Lung (tissue), 12 donors: Measurements from ENCODE around the gene KRT6B. TPM values are rescaled to one million over a fixed set of nuclear protein-coding genes. Genes with fewer than 3 reads are reported as not detected.

Experiments
- ATAC-seq: fragments of 200-7000 bp; cut with Tn5 transposase; one replicate; pipeline ENCODE4 v1.9.1; 2020; ENCODE audit warnings: moderate number of reproducible peaks; ENCODE audit not compliant: insufficient read depth, low FRiP score
- DNase-seq, 3 donors: peaks; one replicate each; pipeline ENCODE4 v3.0.0-alpha.2; 2013 to 2017
- H3K27ac ChIP-seq, 2 donors: one replicate each; pipeline ENCODE4 v1.5.1; 2013; ENCODE audit warnings: mild to moderate bottlenecking in 2 of 2, moderate library complexity in 2 of 2, control low read depth in 1 of 2, inconsistent platforms in 1 of 2, low read depth in 1 of 2, low read length in 1 of 2
- H3K27me3 ChIP-seq, 3 donors: one replicate each; pipeline ENCODE4 v1.5.1; 2013; ENCODE audit warnings: low read length in 2 of 3; ENCODE audit not compliant: control insufficient read depth in 3 of 3, insufficient read depth in 3 of 3
- H3K36me3 ChIP-seq, 4 donors: one replicate each; pipeline ENCODE4 v1.5.1; 2013; ENCODE audit warnings: low read length in 4 of 4, mild to moderate bottlenecking in 1 of 4, moderate library complexity in 1 of 4; ENCODE audit not compliant: control insufficient read depth in 4 of 4, insufficient read depth in 4 of 4
- H3K4me1 ChIP-seq, 5 donors: one replicate each; pipeline ENCODE4 v1.5.1; 2013; ENCODE audit warnings: low read length in 5 of 5, mild to moderate bottlenecking in 2 of 5, moderate library complexity in 1 of 5; ENCODE audit not compliant: control insufficient read depth in 5 of 5, insufficient read depth in 5 of 5
- H3K4me3 ChIP-seq: one replicate; pipeline ENCODE4 v1.5.1; 2013; ENCODE audit warnings: mild to moderate bottlenecking, control low read depth, moderate library complexity
- H3K9ac ChIP-seq, 2 donors: one replicate each; pipeline ENCODE4 v1.5.1; 2013; ENCODE audit warnings: low read length in 2 of 2, control low read depth in 1 of 2; ENCODE audit not compliant: insufficient read depth in 1 of 2
- H3K9me3 ChIP-seq, 4 donors: one replicate each; pipeline ENCODE4 v1.5.1; 2013; ENCODE audit warnings: low read length in 3 of 4, mild to moderate bottlenecking in 1 of 4, moderate library complexity in 1 of 4; ENCODE audit not compliant: control insufficient read depth in 4 of 4, insufficient read depth in 3 of 4
- CTCF ChIP-seq: IDR thresholded peaks from 2 replicates; pipeline ENCODE4 v1.5.1; 2012; ENCODE audit warnings: mild to moderate bottlenecking; ENCODE audit errors: control extremely low read depth, extremely low read depth
- WGBS, 2 donors: extraction: QIAGEN DNeasy Blood & Tissue Kit; methylation state at CpG; one replicate each; pipeline ENCODE4 v1.1.7; 2013; 5-methylcytosine and 5-hydroxymethylcytosine counted together
- polyA plus RNA-seq, 2 donors: library from polyadenylated mRNA; stranded (reverse); fragments of 200-250 nt; gene quantifications; one replicate each; pipeline ENCODE4 v1.2.1, GENCODE V29; 2013
- total RNA-seq, 2 donors: library from RNA; depleted of rRNA in 1 of 2; stranded (reverse); fragments of >200 nt in 1 of 2; gene quantifications; one replicate each; pipeline ENCODE4 v1.2.1, GENCODE V29; 2014 to 2021
- donor health status: control.
- donor health status: control.
- donor health status: Bipolar disorder and iron deficiency.
- donor health status: healthy.
- donor health status: DM: yes; HTN: yes; CAD: no.

KRT6B gene
- total and polyA plus RNA-seq, 4 donors: 0.06 to 0.63 (median 0.25) TPM; not detected in 1

- H3K4me1 ChIP-seq: peaks cover 0 to 7% (median 0%) of the 10 kb centered on the region in 5 donors
- no peak for ATAC-seq
- H3K27ac ChIP-seq: no peak overlapping the region
- H3K36me3 ChIP-seq: no peaks in the 10 kb centered on the region
- 76 to 82% methylated on average over 8 of the region's 8 CpGs for WGBS, 2 donors
- TF ChIP-seq CTCF: no peak
- no peaks in the 10 kb centered on the region for H3K9me3 ChIP-seq
- no peak overlapping the region for H3K4me3 ChIP-seq
- no peak overlapping the region for H3K9ac ChIP-seq
- DNase-seq: no peak
- H3K27me3 ChIP-seq: peaks cover 0 to 3% (median 3%) of the 10 kb centered on the region in 3 donors
These were observed 12.5 kb downstream of the KRT6B start for GRCh38 chr12:52439420-52439819.

GRCh38 chr12:52438305-52439301, 13.3 kb downstream of the KRT6B start:
- DNase-seq (no peak), ATAC-seq (no peak)
- Histone ChIP-seq H3K27ac (no peak overlapping the region), H3K9me3 (no peaks in the 10 kb centered on the region), H3K4me3 (no peak overlapping the region), H3K9ac (no peak overlapping the region), H3K27me3 (peaks cover 0 to 4% (median 3%) of the 10 kb centered on the region in 3 donors), H3K36me3 (no peaks in the 10 kb centered on the region), H3K4me1 (peaks cover 0 to 7% (median 0%) of the 10 kb centered on the region in 5 donors)
- TF ChIP-seq CTCF: no peak
- 83 to 89% methylated on average over 8 of the region's 8 CpGs for WGBS, 2 donors

GRCh38 chr12:52437508-52437907, 14.4 kb downstream of the KRT6B start:
- no peak overlapping the region for H3K4me3 ChIP-seq
- no peak for ATAC-seq
- H3K4me1 ChIP-seq: peaks cover 0 to 7% (median 0%) of the 10 kb centered on the region in 5 donors
- TF ChIP-seq CTCF: no peak
- H3K9ac ChIP-seq: no peak overlapping the region
- H3K36me3 ChIP-seq: no peaks in the 10 kb centered on the region
- WGBS, 2 donors: 66 to 75% methylated on average over 9 of the region's 9 CpGs
- no peaks in the 10 kb centered on the region for H3K9me3 ChIP-seq
- peaks cover 0 to 7% (median 6%) of the 10 kb centered on the region in 3 donors for H3K27me3 ChIP-seq
- H3K27ac ChIP-seq: no peak overlapping the region
- DNase-seq: no peak
